ENCODE measurements around the gene ABHD10. TPM values are rescaled to one million over a fixed set of nuclear protein-coding genes. Genes with fewer than 3 reads are reported as not detected.

Gene ABHD10
- total RNA-seq, 2 donors from 2014 or later, result 57.6 to 65.3 TPM

- Mint-ChIP-seq H3K27ac (no peak within 1 kb of the TSS), H3K36me3 (ENCODE audit: insufficient read depth in 2 of 2) (no peaks in the 10 kb centered on the region), H3K27me3 (ENCODE audit: low read depth) (no peaks in the 10 kb centered on the region), H3K4me1 (ENCODE audit: low read depth) (peaks cover 42% of the 10 kb centered on the region), H3K9me3 (no peaks in the 10 kb centered on the region), H3K4me3 (peak within 1 kb of the TSS; percentile 69 to 75)
- ATAC-seq (replicated peaks in 1 of 2) (no peak), DNase-seq (no peak)
These were observed 20.0 kb downstream of the ABHD10 start, which contains the start of gene TAGLN3 for GRCh38 chr3:111998636-111999483. TAGLN3 (plus strand) TSS chr3:111998922; CDS start chr3:111999423, 501 bp downstream.

DNA sequence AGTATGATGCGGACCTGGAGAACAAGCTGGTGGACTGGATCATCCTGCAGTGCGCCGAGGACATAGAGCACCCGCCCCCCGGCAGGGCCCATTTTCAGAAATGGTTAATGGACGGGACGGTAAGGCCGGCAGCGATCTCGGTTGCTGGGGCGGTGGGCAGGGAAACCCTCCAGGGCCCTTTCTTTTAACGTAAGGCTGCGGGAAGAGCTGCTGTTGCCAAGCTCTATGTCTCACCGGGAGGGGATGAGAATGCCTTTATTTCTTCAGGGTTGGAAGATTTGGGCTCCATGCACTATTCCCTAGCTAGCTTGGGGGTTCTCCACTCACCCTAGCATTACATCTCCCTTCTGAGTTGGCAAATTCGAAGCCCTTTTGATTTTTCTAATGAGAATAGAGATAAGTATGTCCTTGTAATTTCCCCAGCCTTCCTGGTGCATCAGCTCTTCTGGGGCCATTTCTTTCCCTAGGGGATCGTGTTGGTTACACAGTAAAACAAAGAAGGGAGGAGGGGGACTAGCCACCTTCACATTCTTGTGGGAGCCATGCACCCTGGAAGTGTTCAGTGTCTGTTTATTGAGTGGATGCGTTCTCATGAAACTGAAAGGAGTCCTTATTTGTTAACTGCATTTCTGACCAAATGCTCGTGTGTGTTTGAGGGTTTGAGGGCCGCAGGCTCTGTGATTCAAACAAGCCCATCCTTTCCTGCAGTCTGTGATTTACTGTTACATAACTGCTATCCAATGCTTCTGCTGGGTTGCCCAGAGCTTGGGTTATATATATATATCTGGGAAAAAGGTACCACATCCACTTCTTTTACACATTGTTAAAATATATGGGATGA lies 20.9 kb downstream of the ABHD10 start:
- no peaks in the 10 kb centered on the region for H3K9me3 Mint-ChIP-seq
- H3K27me3 Mint-ChIP-seq (ENCODE audit: low read depth), result no peaks in the 10 kb centered on the region
- DNase-seq (no peak), ATAC-seq (replicated peaks in 1 of 2) (no peak)
- H3K4me3 Mint-ChIP-seq, result peak overlapping the region; percentile 69 to 75
- H3K36me3 Mint-ChIP-seq (ENCODE audit: insufficient read depth in 2 of 2), result no peaks in the 10 kb centered on the region
- H3K27ac Mint-ChIP-seq, result no peak overlapping the region
- peaks cover 50% of the 10 kb centered on the region for H3K4me1 Mint-ChIP-seq (ENCODE audit: low read depth)

- Mint-ChIP-seq H3K9me3 (no peaks in the 10 kb centered on the region), H3K27ac (no peak overlapping the region), H3K4me1 (ENCODE audit: low read depth) (peaks cover 57% of the 10 kb centered on the region), H3K36me3 (ENCODE audit: insufficient read depth in 2 of 2) (no peaks in the 10 kb centered on the region), H3K27me3 (ENCODE audit: low read depth) (no peaks in the 10 kb centered on the region), H3K4me3 (no peak overlapping the region)
- ATAC-seq (replicated peaks in 1 of 2) (no peak), DNase-seq (no peak)
These were observed 21.5 kb downstream of the ABHD10 start for GRCh38 chr3:112000367-112000771.

DNA sequence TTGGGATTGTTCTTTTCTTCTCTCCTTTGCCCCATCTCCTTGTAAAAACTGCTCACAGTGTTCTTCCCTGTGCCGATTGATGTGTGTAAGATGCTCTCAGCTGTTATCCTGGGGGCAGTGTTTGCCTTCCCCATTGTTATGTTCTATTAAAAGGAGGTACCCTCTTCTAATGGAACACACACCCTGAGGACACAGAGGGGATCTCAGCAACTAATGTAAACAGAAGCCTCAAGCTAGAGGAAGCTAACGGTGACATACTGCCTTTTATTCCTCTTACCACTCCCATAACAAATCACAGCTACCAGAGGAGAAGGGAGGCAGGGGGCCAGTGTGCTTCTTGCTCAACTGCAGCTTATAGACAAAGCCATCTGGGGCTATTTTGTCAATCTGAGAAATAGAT lies 22.1 kb downstream of the ABHD10 start:
- H3K9me3 Mint-ChIP-seq, result no peaks in the 10 kb centered on the region
- no peak overlapping the region for H3K4me3 Mint-ChIP-seq
- H3K27me3 Mint-ChIP-seq (ENCODE audit: low read depth), result no peaks in the 10 kb centered on the region
- ATAC-seq (replicated peaks in 1 of 2) (no peak), DNase-seq (no peak)
- H3K36me3 Mint-ChIP-seq (ENCODE audit: insufficient read depth in 2 of 2), result no peaks in the 10 kb centered on the region
- no peak overlapping the region for H3K27ac Mint-ChIP-seq
- H3K4me1 Mint-ChIP-seq (ENCODE audit: low read depth), result peaks cover 60% of the 10 kb centered on the region

GRCh38 chr3:112001526-112001925 lies 22.7 kb downstream of the ABHD10 start:
- Mint-ChIP-seq H3K9me3 (no peaks in the 10 kb centered on the region), H3K4me3 (peak overlapping the region in 1 of 2 donors; percentile 56), H3K27ac (no peak overlapping the region), H3K27me3 (ENCODE audit: low read depth) (no peaks in the 10 kb centered on the region), H3K4me1 (ENCODE audit: low read depth) (peaks cover 60% of the 10 kb centered on the region), H3K36me3 (ENCODE audit: insufficient read depth in 2 of 2) (no peaks in the 10 kb centered on the region)
- DNase-seq (peak in 1 of 2 donors; percentile 12), ATAC-seq (replicated peaks in 1 of 2) (peak; percentile 41 to 57)

DNA sequence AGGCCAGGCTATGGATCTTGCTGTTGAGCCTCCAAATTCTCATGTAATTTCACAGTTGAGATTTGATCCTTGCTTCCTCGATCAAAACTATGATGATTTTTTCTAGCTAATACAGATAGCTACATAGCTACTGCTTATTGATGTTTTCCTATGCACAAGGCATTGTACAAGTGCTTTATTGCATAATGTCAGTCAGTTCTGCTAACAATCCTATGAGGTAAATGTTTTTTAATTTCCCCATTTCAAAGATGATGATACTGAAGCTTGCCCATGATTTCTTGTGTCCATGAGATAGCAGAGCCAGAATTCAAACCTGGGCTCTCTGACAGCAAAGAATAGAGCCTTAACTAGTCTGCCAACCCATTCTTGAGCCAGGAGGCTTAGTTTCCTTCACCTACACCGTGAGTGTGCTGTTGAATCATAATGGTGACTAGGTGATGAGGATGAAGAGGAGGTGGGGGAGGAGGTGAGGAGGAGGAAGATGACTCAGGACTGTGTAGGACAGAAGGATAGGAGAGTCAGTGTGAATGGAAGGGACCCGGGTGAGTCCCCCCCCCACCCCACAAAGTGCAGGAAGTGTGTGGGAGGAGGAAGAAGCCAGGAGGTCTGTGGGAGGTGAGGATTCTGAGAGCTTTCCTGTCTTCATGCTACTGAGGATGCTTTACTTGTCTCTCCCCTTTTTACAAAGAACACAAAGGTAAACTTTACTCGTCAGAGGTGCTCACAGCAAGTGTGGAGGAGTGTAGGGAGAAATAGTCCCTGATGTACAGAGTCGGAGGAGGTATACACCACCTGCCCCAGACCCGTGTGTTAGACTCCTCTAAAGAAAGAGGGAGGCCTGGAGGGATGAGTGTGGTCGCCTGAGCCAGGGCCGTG lies 23.5 kb downstream of the ABHD10 start:
- Mint-ChIP-seq H3K9me3 (no peaks in the 10 kb centered on the region), H3K36me3 (ENCODE audit: insufficient read depth in 2 of 2) (no peaks in the 10 kb centered on the region), H3K27ac (peak overlapping the region; percentile 72), H3K4me1 (ENCODE audit: low read depth) (peaks cover 60% of the 10 kb centered on the region), H3K27me3 (ENCODE audit: low read depth) (no peaks in the 10 kb centered on the region), H3K4me3 (peak overlapping the region; percentile 41 to 56)
- DNase-seq (peak; percentile 38 to 60), ATAC-seq (replicated peaks in 1 of 2) (peak; percentile 90 to 91)

DNA sequence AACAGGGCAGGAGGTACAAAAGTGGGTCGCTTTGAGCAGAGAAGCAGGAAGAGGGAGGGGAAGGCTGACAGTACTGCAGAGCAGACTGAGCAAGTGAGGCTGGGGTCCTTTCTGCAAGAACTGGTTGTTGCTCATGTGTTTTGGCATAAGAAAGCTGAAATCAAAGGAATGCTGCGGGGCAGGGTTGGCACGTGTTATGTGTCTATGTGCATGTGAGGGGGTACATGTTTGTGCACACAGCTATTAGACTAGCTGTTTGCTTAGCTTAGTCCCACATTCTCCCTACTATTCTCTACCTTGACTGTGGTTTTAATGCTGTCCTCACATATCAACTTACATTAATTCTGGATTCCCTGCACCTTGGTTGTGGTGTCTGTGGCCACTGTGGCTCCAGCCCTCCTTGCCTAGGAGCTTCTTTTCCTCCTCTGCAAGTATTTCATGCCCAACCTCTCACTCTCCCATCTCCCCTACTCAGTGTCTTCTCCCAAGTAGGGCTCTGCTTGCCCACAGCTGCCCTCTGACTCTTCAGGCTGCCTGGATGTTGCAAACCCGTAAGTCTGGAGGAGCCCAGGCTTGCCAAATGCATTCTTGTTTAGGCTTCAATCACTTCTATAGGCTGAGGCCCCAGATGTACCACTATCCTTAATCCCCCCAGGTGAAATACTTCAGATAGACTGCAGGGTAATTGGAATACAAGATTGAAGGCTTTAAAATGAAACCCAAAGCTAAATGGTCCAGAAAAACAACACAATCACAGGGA lies 24.7 kb downstream of the ABHD10 start:
- Mint-ChIP-seq H3K4me1 (ENCODE audit: low read depth) (peaks cover 59% of the 10 kb centered on the region), H3K36me3 (ENCODE audit: insufficient read depth in 2 of 2) (no peaks in the 10 kb centered on the region), H3K27me3 (ENCODE audit: low read depth) (no peaks in the 10 kb centered on the region), H3K27ac (peak overlapping the region; percentile 30), H3K4me3 (no peak overlapping the region), H3K9me3 (no peaks in the 10 kb centered on the region)
- DNase-seq (no peak), ATAC-seq (replicated peaks in 1 of 2) (no peak)

GRCh38 chr3:112004187-112004586 lies 25.4 kb downstream of the ABHD10 start:
- no peaks in the 10 kb centered on the region for H3K9me3 Mint-ChIP-seq
- H3K36me3 Mint-ChIP-seq (ENCODE audit: insufficient read depth in 2 of 2), result no peaks in the 10 kb centered on the region
- H3K27me3 Mint-ChIP-seq (ENCODE audit: low read depth), result no peaks in the 10 kb centered on the region
- H3K4me3 Mint-ChIP-seq, result no peak overlapping the region
- ATAC-seq (replicated peaks in 1 of 2) (no peak), DNase-seq (no peak)
- H3K4me1 Mint-ChIP-seq (ENCODE audit: low read depth), result peaks cover 52% of the 10 kb centered on the region
- no peak overlapping the region for H3K27ac Mint-ChIP-seq

DNA sequence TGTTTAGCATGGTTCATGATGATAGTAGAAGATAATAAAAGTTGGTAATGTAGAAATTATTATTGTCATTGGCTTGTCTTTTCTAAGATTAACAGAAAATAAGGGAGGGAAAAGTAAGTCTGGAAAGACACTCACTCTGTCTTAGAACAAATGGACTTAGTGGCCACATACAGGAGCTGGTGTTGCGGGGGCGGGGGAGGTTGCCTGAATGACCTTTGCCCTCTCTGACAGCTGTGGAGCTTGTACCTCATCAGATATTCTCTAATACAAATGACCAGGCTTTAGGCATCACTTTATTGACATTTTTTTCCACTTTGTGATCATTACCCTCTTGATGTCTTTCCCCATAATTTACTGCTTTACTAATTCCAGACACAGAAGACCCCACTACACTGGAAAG lies 25.8 kb downstream of the ABHD10 start:
- DNase-seq (no peak), ATAC-seq (replicated peaks in 1 of 2) (no peak)
- no peaks in the 10 kb centered on the region for H3K9me3 Mint-ChIP-seq
- peaks cover 49% of the 10 kb centered on the region for H3K4me1 Mint-ChIP-seq (ENCODE audit: low read depth)
- H3K4me3 Mint-ChIP-seq, result no peak overlapping the region
- peak overlapping the region; percentile 0 for H3K27ac Mint-ChIP-seq
- H3K36me3 Mint-ChIP-seq (ENCODE audit: insufficient read depth in 2 of 2), result no peaks in the 10 kb centered on the region
- no peaks in the 10 kb centered on the region for H3K27me3 Mint-ChIP-seq (ENCODE audit: low read depth)

DNA sequence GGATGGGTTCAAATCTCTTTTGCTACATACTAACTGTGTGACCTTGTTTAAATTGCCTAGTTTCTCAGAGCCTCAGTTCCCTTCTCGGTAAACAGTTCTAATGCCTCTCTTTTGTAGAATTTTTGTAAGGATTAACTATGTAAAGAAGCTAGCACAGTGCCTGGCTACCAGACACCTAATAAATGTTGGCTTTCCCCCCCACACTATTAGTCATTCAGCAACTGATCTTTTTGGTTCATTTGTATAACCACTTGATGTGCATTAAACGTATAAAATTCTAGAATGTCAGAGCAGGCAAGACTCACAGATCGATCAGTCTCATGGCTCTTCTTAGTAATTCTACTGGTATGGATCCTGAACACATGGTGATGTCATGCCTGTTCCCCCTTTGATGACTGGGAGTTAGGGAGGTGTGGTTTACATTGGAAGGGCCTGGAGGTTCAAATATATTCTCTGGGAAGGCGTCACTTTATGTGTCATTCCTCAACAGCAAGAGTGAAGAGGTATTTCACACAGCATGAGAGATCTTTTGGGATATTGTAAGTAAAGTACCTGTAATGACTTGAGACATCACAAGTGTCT lies 26.4 kb downstream of the ABHD10 start:
- Mint-ChIP-seq H3K4me3 (no peak overlapping the region), H3K36me3 (ENCODE audit: insufficient read depth in 2 of 2) (no peaks in the 10 kb centered on the region), H3K9me3 (no peaks in the 10 kb centered on the region), H3K27ac (peak overlapping the region; percentile 0), H3K4me1 (ENCODE audit: low read depth) (peaks cover 49% of the 10 kb centered on the region), H3K27me3 (ENCODE audit: low read depth) (no peaks in the 10 kb centered on the region)
- ATAC-seq (replicated peaks in 1 of 2), result peak in 1 of 2 donors; percentile 9
- DNase-seq, result no peak

GRCh38 chr3:112007633-112008032 lies 28.8 kb downstream of the ABHD10 start:
- Mint-ChIP-seq H3K4me3 (no peak overlapping the region), H3K27ac (no peak overlapping the region), H3K9me3 (no peaks in the 10 kb centered on the region), H3K4me1 (ENCODE audit: low read depth) (peaks cover 31% of the 10 kb centered on the region), H3K27me3 (ENCODE audit: low read depth) (no peaks in the 10 kb centered on the region), H3K36me3 (ENCODE audit: insufficient read depth in 2 of 2) (no peaks in the 10 kb centered on the region)
- ATAC-seq (replicated peaks in 1 of 2), result no peak
- DNase-seq, result no peak

GRCh38 chr3:112009670-112010069 lies 30.8 kb downstream of the ABHD10 start:
- Mint-ChIP-seq H3K4me1 (ENCODE audit: low read depth) (peaks cover 20% of the 10 kb centered on the region), H3K9me3 (no peaks in the 10 kb centered on the region), H3K36me3 (ENCODE audit: insufficient read depth in 2 of 2) (no peaks in the 10 kb centered on the region), H3K27ac (no peak overlapping the region), H3K4me3 (no peak overlapping the region), H3K27me3 (ENCODE audit: low read depth) (no peaks in the 10 kb centered on the region)
- no peak for DNase-seq
- ATAC-seq (replicated peaks in 1 of 2), result no peak
